Uterus (tissue), 2 donors: ENCODE measurements around the gene SCN1B.

ENCODE experiments used
- CTCF ChIP-seq, 4 experiments: fragments of 200-600 bp in 2 of 4; fragments of 450-650 bp in 2 of 4; sonication (generic) in 2 of 4; IDR thresholded peaks; one replicate each; pipeline ENCODE4 v1.5.1; 2016 to 2019; ENCODE audit warnings: antibody characterized with exemption in 4 of 4, mild to moderate bottlenecking in 2 of 4, moderate library complexity in 1 of 4
- POLR2A ChIP-seq, 2 donors: fragments of 450-650 bp; IDR thresholded peaks; one replicate each; pipeline ENCODE4 v1.6.1; 2016; ENCODE audit warnings: antibody characterized with exemption in 2 of 2, mild to moderate bottlenecking in 1 of 2, moderate library complexity in 1 of 2

GRCh38 chr19:35046461-35046860 lies 16.2 kb downstream of the SCN1B start:
- TF ChIP-seq POLR2A (IDR thresholded peaks at IDR 0.05): no peak
- no peak for TF ChIP-seq CTCF (IDR thresholded peaks at IDR 0.05)
